ENCODE data around the gene ACOT7.
A peak's percentile ranks its signal among the peaks of the same experiment; 100 is the strongest.

Gene ACOT7

DNA sequence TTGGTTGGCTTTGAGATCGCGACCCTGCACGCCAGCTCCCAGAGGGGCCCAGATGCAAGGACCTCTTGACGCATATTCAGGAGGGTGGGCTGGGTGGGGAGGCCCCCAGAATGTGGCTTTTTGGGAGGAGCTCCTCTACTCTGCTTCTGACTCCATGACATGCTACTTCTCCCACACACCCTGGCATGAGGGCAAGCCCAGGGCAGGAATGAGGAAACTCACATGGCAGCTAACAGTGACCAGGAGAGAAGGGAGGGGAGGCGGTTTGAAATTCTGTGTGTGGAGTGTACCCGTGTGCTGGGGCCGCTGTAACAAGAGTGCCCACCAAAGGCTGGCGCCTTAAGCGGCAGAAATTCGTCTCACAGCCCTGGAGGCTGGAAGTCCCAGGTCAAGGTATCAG lies 71.4 kb downstream of the ACOT7 start:
- Histone ChIP-seq H3K27ac (replicated peaks) (no peak overlapping the region), H3K4me3 (replicated peaks; ENCODE audit: insufficient read depth, low read length) (no peak overlapping the region), H3K27me3 (ENCODE audit: insufficient read depth, poor library complexity, severe bottlenecking) (no peaks in the 10 kb centered on the region)
- no peak for TF ChIP-seq POLR2AphosphoS5 (IDR thresholded peaks at IDR 0.05; ENCODE audit: low read depth)
- TF ChIP-seq, protein P1, sequence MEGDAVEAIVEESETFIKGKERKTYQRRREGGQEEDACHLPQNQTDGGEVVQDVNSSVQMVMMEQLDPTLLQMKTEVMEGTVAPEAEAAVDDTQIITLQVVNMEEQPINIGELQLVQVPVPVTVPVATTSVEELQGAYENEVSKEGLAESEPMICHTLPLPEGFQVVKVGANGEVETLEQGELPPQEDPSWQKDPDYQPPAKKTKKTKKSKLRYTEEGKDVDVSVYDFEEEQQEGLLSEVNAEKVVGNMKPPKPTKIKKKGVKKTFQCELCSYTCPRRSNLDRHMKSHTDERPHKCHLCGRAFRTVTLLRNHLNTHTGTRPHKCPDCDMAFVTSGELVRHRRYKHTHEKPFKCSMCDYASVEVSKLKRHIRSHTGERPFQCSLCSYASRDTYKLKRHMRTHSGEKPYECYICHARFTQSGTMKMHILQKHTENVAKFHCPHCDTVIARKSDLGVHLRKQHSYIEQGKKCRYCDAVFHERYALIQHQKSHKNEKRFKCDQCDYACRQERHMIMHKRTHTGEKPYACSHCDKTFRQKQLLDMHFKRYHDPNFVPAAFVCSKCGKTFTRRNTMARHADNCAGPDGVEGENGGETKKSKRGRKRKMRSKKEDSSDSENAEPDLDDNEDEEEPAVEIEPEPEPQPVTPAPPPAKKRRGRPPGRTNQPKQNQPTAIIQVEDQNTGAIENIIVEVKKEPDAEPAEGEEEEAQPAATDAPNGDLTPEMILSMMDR (IDR thresholded peaks at IDR 0.05; ENCODE audit: insufficient read depth, low read length): no peak
- TF ChIP-seq GABPA (IDR thresholded peaks at IDR 0.05; ENCODE audit: low read depth): no peak
- no peak for TF ChIP-seq SPI1 (IDR thresholded peaks at IDR 0.05; ENCODE audit: borderline replicate concordance, low read depth)
- TF ChIP-seq, protein P2, sequence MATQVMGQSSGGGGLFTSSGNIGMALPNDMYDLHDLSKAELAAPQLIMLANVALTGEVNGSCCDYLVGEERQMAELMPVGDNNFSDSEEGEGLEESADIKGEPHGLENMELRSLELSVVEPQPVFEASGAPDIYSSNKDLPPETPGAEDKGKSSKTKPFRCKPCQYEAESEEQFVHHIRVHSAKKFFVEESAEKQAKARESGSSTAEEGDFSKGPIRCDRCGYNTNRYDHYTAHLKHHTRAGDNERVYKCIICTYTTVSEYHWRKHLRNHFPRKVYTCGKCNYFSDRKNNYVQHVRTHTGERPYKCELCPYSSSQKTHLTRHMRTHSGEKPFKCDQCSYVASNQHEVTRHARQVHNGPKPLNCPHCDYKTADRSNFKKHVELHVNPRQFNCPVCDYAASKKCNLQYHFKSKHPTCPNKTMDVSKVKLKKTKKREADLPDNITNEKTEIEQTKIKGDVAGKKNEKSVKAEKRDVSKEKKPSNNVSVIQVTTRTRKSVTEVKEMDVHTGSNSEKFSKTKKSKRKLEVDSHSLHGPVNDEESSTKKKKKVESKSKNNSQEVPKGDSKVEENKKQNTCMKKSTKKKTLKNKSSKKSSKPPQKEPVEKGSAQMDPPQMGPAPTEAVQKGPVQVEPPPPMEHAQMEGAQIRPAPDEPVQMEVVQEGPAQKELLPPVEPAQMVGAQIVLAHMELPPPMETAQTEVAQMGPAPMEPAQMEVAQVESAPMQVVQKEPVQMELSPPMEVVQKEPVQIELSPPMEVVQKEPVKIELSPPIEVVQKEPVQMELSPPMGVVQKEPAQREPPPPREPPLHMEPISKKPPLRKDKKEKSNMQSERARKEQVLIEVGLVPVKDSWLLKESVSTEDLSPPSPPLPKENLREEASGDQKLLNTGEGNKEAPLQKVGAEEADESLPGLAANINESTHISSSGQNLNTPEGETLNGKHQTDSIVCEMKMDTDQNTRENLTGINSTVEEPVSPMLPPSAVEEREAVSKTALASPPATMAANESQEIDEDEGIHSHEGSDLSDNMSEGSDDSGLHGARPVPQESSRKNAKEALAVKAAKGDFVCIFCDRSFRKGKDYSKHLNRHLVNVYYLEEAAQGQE (IDR thresholded peaks at IDR 0.05; ENCODE audit: insufficient replicate concordance, low read depth): no peak
- no peak for DNase-seq (ENCODE audit: low read depth in 1 of 2, low spot score in 1 of 2)

DNA sequence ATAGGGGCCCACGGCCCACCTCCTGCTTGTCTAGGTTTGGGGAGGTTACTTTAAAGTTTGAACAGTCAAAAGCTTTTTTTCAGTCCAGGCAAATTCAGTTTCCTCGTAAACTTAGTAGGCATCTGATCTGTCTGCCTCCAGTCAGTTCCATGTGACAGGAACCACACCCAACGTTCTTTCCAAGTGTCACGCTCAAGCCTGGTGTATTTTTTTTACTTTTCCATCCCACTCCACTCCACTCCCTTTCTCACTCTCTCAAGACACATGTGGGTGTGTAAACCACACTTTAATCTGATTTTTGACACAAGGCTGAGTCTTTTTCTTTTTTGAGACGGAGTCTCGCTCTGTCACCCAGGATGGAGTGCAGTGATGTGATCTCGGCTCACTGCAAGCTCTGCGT lies 72.4 kb downstream of the ACOT7 start:
- H3K27me3 ChIP-seq (ENCODE audit: insufficient read depth, poor library complexity, severe bottlenecking): no peaks in the 10 kb centered on the region
- no peak overlapping the region for H3K27ac ChIP-seq (replicated peaks)
- H3K4me3 ChIP-seq (replicated peaks; ENCODE audit: insufficient read depth, low read length): no peak overlapping the region
- TF ChIP-seq, protein P2 (IDR thresholded peaks at IDR 0.05; ENCODE audit: insufficient replicate concordance, low read depth): no peak
- no peak for TF ChIP-seq GABPA (IDR thresholded peaks at IDR 0.05; ENCODE audit: low read depth)
- no peak for TF ChIP-seq SPI1 (IDR thresholded peaks at IDR 0.05; ENCODE audit: borderline replicate concordance, low read depth)
- TF ChIP-seq, protein P1 (IDR thresholded peaks at IDR 0.05; ENCODE audit: insufficient read depth, low read length): no peak
- TF ChIP-seq POLR2AphosphoS5 (IDR thresholded peaks at IDR 0.05; ENCODE audit: low read depth): no peak
- DNase-seq (ENCODE audit: low read depth in 1 of 2, low spot score in 1 of 2): no peak

DNA sequence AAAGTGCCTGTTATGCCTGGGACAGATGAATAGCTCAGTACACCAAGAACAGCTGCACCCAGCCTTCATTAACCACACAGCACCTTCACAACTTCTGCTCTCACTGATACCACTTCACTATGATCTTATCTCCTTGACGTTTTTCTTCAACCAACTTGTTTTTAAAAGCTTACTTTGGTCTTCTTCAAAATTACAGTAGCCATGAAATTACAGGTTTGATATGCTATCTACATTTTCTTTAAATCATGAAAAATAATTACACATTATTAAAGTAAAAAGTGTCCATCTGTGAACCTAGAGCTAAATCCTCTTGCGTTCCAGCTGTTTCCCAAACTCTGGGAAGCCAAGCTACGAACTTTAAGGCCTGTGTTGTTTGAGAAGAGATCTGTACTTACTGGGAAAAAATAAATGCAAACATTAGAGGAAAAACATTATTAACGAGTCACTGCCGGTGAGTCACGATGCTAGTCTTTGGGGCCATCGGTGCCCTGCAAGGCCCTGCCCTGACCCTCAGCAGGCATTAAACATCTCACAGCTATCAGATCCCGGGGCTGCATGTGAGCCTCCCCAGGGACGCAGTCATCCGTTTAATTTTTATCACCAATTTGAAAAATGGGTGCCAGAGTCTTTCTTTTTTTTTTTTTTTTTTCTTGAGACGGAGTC lies 76.3 kb downstream of the ACOT7 start:
- no peak overlapping the region for H3K27ac ChIP-seq (replicated peaks)
- no peak overlapping the region for H3K4me3 ChIP-seq (replicated peaks; ENCODE audit: insufficient read depth, low read length)
- no peaks in the 10 kb centered on the region for H3K27me3 ChIP-seq (ENCODE audit: insufficient read depth, poor library complexity, severe bottlenecking)
- TF ChIP-seq, protein P2 (IDR thresholded peaks at IDR 0.05; ENCODE audit: insufficient replicate concordance, low read depth): no peak
- peak; percentile 51; the same call in 1 of the 2 replicates for TF ChIP-seq POLR2AphosphoS5 (IDR thresholded peaks at IDR 0.05; ENCODE audit: low read depth)
- DNase-seq (ENCODE audit: low read depth in 1 of 2, low spot score in 1 of 2): peak in 1 of 2 experiments; percentile 43

Measured in HL-60 (cell line).